PFSK-1 (cell line): ENCODE measurements around the gene EYA2.

ENCODE experiments used
- FOXP2 ChIP-seq: optimal IDR thresholded peaks from 2 replicates; pipeline ENCODE3; 2011; ENCODE audit warnings: borderline replicate concordance, control low read depth, inconsistent platforms; ENCODE audit not compliant: insufficient read depth; ENCODE audit errors: extremely low read length, extremely low read depth
- POLR2AphosphoS5 ChIP-seq: IDR thresholded peaks from 2 replicates; pipeline ENCODE4 v1.6.1; 2012; ENCODE audit warnings: low read depth, mild to moderate bottlenecking, control low read depth, low read length, moderate library complexity
- REST ChIP-seq, 2 experiments: IDR thresholded peaks; 2 replicates each; pipeline versions ENCODE4 v1.6.1 to v1.8.0; 2011 to 2012; ENCODE audit warnings: low read depth in 2 of 2, low read length in 2 of 2, control low read depth in 1 of 2, inconsistent platforms in 1 of 2, mild to moderate bottlenecking in 1 of 2, moderate library complexity in 1 of 2; ENCODE audit not compliant: insufficient read depth in 1 of 2
- SIN3A ChIP-seq: IDR thresholded peaks from 2 replicates; pipeline ENCODE4 v1.6.1; 2012; ENCODE audit warnings: mild to moderate bottlenecking, low read length, moderate library complexity, borderline replicate concordance; ENCODE audit not compliant: insufficient read depth
- TAF1 ChIP-seq: IDR thresholded peaks from 2 replicates; pipeline ENCODE4 v1.6.1; 2012; ENCODE audit warnings: low read length, control low read depth, borderline replicate concordance; ENCODE audit not compliant: insufficient read depth

Gene EYA2

GRCh38 chr20:47233333-47234188 is 338.9 kb downstream of the EYA2 start:
- TF ChIP-seq POLR2AphosphoS5, result no peak
- no peak for TF ChIP-seq TAF1
- no peak for TF ChIP-seq FOXP2
- TF ChIP-seq REST (IDR thresholded peaks at IDR 0.05; ENCODE audit: insufficient read depth in 1 of 2, low read depth in 2 of 2, low read length in 2 of 2), result no peak
- TF ChIP-seq SIN3A, result no peak

GRCh38 chr20:47235111-47235510 is 340.5 kb downstream of the EYA2 start:
- TF ChIP-seq POLR2AphosphoS5 (no peak), SIN3A (no peak), TAF1 (no peak), FOXP2 (no peak), REST (IDR thresholded peaks at IDR 0.05; ENCODE audit: insufficient read depth in 1 of 2, low read depth in 2 of 2, low read length in 2 of 2) (no peak)

GRCh38 chr20:47235853-47236638 is 341.4 kb downstream of the EYA2 start:
- TF ChIP-seq POLR2AphosphoS5, result no peak
- TF ChIP-seq REST (IDR thresholded peaks at IDR 0.05; ENCODE audit: insufficient read depth in 1 of 2, low read depth in 2 of 2, low read length in 2 of 2), result no peak
- no peak for TF ChIP-seq SIN3A
- no peak for TF ChIP-seq FOXP2
- no peak for TF ChIP-seq TAF1

- TF ChIP-seq POLR2AphosphoS5 (no peak), TAF1 (no peak)
Observed at GRCh38 chr20:47236639-47236900, 341.9 kb downstream of the EYA2 start.

- TF ChIP-seq FOXP2 (no peak), TAF1 (no peak), SIN3A (no peak)
Observed at GRCh38 chr20:47237715-47238114, 343.1 kb downstream of the EYA2 start.
